ENCODE results near the gene XRCC6. TPM values are rescaled to one million over a fixed set of nuclear protein-coding genes. Genes with fewer than 3 reads are reported as not detected.

XRCC6 gene
- polyA plus RNA-seq, 1 experiment, result 149 TPM

DNA sequence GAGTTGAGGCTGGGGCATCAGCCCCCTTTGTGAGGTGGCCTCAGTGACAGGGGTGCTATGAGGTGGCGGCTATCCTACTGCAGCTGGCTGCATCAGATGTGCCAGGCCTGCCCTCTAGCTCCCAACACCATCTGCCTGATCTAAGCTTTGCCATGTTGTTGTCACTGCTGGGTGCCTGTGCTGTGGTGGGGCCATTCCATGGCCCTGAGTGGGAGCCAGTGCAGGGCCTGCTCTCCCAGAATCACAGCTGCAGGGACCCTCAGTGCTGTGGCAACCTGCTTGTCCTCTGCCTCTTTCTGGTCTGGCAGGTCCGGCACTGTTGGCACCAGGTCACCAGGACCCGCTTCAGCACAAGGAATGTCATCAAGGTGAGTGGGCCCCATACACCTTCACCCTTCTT, 69.4 kb downstream of the XRCC6 start:
- Histone ChIP-seq H3K4me3 (ENCODE audit: low read depth, low read length) (no peak overlapping the region), H3K27me3 (ENCODE audit: control insufficient read depth, insufficient read depth, low read length) (no peaks in the 10 kb centered on the region), H3K9me3 (ENCODE audit: control insufficient read depth, insufficient read depth, low read length) (no peaks in the 10 kb centered on the region), H3K27ac (ENCODE audit: low read depth, low read length) (no peak overlapping the region)
- POLR2A ChIA-PET, result no interaction called here
- TF ChIP-seq, protein P1, sequence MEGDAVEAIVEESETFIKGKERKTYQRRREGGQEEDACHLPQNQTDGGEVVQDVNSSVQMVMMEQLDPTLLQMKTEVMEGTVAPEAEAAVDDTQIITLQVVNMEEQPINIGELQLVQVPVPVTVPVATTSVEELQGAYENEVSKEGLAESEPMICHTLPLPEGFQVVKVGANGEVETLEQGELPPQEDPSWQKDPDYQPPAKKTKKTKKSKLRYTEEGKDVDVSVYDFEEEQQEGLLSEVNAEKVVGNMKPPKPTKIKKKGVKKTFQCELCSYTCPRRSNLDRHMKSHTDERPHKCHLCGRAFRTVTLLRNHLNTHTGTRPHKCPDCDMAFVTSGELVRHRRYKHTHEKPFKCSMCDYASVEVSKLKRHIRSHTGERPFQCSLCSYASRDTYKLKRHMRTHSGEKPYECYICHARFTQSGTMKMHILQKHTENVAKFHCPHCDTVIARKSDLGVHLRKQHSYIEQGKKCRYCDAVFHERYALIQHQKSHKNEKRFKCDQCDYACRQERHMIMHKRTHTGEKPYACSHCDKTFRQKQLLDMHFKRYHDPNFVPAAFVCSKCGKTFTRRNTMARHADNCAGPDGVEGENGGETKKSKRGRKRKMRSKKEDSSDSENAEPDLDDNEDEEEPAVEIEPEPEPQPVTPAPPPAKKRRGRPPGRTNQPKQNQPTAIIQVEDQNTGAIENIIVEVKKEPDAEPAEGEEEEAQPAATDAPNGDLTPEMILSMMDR (IDR thresholded peaks at IDR 0.05; ENCODE audit: low read depth, low read length), result no peak
- CTCF ChIA-PET, result no interaction called here
- DNase-seq (ENCODE audit: low read depth, low spot score), result no peak

DNA sequence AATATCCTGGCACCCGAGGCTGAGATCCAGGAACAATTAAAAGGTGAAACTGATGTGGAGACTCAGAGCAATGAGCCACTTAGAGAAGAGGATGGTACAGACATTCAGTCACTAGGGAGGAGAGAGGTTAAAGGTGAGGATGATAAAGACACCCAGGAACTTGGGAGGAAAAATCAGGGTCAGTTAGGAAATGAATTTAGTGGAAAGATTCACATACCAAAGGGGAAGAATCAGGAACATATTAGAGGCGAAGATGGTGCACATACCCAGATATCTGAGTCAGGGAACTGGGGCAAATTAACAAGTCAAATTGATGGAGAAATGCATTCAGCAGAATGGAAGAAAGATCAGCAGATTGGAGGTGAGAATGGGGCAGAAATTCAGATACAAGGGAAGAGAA, 74.1 kb downstream of the XRCC6 start:
- CTCF ChIA-PET, result interaction anchor here (1.0 to 5.4 kb wide), 2 partner anchors 28 to 248 kb away, joined by 3 to 281 read pairs; partner anchors contain the start of gene CENPM
- H3K4me3 ChIP-seq (ENCODE audit: low read depth, low read length), result no peak overlapping the region
- TF ChIP-seq, protein P1 (IDR thresholded peaks at IDR 0.05; ENCODE audit: low read depth, low read length), result no peak
- H3K27me3 ChIP-seq (ENCODE audit: control insufficient read depth, insufficient read depth, low read length), result no peaks in the 10 kb centered on the region
- H3K9me3 ChIP-seq (ENCODE audit: control insufficient read depth, insufficient read depth, low read length), result peaks cover 10% of the 10 kb centered on the region; the same call in 1 of the 2 replicates
- H3K27ac ChIP-seq (ENCODE audit: low read depth, low read length), result no peak overlapping the region
- POLR2A ChIA-PET, result no interaction called here
- no peak for DNase-seq (ENCODE audit: low read depth, low spot score)

DNA sequence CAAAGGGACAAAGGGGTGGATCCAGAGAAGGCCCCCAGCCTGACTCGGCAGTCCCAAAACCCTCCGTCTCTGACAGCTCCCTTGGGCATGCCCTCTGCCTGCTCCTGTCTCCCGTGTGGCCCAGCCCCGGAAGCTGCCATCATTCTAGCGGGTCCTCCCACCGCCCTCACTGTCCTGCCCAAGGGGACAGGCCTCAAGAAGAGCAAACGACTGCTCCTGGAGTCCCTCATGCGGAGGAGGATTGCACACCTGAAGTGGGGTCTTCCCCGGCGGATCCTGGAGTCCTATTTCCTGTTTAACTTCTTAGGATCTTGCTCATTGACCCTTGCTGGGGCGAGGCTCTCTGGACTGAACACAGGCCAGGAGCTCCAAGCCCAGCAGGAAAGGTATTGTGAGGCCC, 75.6 kb downstream of the XRCC6 start:
- H3K27ac ChIP-seq (ENCODE audit: low read depth, low read length), result no peak overlapping the region
- H3K9me3 ChIP-seq (ENCODE audit: control insufficient read depth, insufficient read depth, low read length), result peaks cover 11% of the 10 kb centered on the region; the same call in 1 of the 2 replicates
- ChIA-PET CTCF (interaction anchor here (0.5 to 5.4 kb wide), 62 partner anchors 9 to 777 kb away, joined by 3 to 281 read pairs (median 5); partner anchors contain the start of genes CCDC134, CENPM, SNU13 and TNFRSF13C), POLR2A (interaction anchor here (0.5 to 1.7 kb wide), 10 partner anchors 8 to 249 kb away, joined by 3 to 7 read pairs (median 5); partner anchors contain the start of genes SNU13 and SREBF2)
- TF ChIP-seq, protein P1 (IDR thresholded peaks at IDR 0.05; ENCODE audit: low read depth, low read length), result no peak
- H3K4me3 ChIP-seq (ENCODE audit: low read depth, low read length), result no peak overlapping the region
- no peaks in the 10 kb centered on the region for H3K27me3 ChIP-seq (ENCODE audit: control insufficient read depth, insufficient read depth, low read length)
- DNase-seq (ENCODE audit: low read depth, low spot score), result no peak

DNA sequence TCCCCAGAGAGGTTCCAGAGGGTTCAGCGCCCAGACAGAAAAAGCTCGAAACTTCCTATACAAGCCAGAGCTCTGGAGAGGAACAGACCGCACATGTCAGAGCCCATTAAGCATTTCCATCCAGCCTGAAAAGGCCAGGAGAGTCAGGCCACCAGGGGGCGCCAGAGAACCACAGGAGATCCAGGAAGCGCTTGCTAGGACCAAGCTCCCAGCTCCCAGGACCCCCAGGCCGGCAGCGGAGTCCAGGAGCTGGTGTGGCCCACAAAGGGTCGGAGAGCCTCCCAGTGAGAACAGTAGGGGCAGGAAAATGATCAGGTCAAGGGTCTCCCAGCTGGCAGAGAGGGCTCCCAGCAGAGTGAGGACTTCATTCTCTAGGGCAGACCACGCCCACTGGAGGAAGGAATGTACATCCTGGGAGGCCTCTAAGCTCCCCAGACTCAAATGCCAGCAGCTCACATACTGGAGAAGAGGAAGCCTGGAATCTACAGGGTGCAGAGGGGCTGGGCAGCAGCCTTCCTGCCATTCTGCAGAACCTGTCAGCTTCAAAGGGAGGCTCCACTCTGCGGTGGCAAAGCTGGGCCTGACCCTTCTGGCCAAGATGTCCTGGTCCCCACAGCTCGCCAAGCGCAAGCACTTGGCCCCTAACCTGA, 76.2 kb downstream of the XRCC6 start:
- Histone ChIP-seq H3K4me3 (ENCODE audit: low read depth, low read length) (0 out of 2 replicates have a peak overlapping the region, but pooled peaks have one; percentile 10), H3K27ac (ENCODE audit: low read depth, low read length) (no peak overlapping the region), H3K27me3 (ENCODE audit: control insufficient read depth, insufficient read depth, low read length) (no peaks in the 10 kb centered on the region), H3K9me3 (ENCODE audit: control insufficient read depth, insufficient read depth, low read length) (peaks cover 11% of the 10 kb centered on the region; the same call in 1 of the 2 replicates)
- DNase-seq (ENCODE audit: low read depth, low spot score), result peak; percentile 72
- POLR2A ChIA-PET, result interaction anchor here (0.5 to 1.7 kb wide), 11 partner anchors 9 to 260 kb away, joined by 3 to 8 read pairs (median 6); partner anchors contain the start of genes CCDC134, SNU13 and SREBF2
- CTCF ChIA-PET, result interaction anchor here (0.5 to 5.4 kb wide), 81 partner anchors 8 to 776 kb away, joined by 3 to 281 read pairs (median 5); partner anchors contain the start of genes CCDC134, CENPM, CSDC2 and DESI1
- TF ChIP-seq, protein P1 (IDR thresholded peaks at IDR 0.05; ENCODE audit: low read depth, low read length), result peak; percentile 98
